ENCODE results near the gene TLR3.
"Not testable (repeated sequence)": the region's sequence is repeated elsewhere in the genome, so short reads cannot be mapped to it uniquely, and the experiment has no call there.

TLR3 gene

GRCh38 chr4:186034613-186035012, 34.3 kb upstream of the TLR3 start:
- POLR2A ChIA-PET; H3K4me1 ChIP-seq (ENCODE audit: control insufficient read depth, insufficient read depth, low read length); H3K27ac ChIP-seq (ENCODE audit: extremely low read depth, low read depth, low read length); H3K36me3 ChIP-seq (ENCODE audit: control insufficient read depth in 2 of 2, insufficient read depth in 1 of 2, low read length in 2 of 2); CTCF ChIA-PET; H3K4me3 ChIP-seq (ENCODE audit: low read depth, low read length); H3K9me3 ChIP-seq (ENCODE audit: control insufficient read depth, insufficient read depth, low read depth, low read length): not testable (repeated sequence)
- peak; percentile 82 for TF ChIP-seq SETDB1 (IDR thresholded peaks at IDR 0.05; ENCODE audit: insufficient read length, low read length)

DNA sequence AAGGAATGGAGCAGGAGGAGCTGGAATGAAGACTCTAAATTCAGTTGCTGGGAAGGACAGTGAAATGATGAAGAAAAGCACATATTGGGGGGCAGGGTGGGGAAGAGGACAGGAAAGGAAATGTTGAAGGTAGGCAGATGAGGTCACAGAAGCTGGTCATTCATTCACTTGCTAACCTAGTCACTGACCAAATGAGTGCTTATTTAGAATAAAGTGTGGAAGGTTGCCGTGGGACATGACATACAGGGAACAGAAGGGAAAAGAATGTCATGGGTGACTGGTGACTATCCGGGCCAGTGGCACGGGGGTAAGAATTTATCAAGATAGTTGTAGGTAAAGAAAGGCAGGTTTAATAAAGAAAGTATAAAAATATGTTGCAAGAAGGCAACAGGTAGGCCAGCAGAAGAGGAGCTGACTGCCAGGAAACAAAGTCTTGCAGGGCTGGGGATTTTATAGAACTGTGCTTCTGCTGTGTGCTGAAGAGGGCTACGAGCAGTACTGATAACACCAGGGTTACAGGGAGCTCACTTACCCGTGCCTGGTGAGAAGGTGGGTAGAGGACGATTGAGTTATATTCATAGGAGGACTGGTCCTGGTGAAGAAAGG, 31.9 kb upstream of the TLR3 start:
- TF ChIP-seq ZFHX2 (tag by site-specific recombination; conservative IDR thresholded peaks at IDR 0.05) (no peak), SCRT2 (tag by site-specific recombination; IDR thresholded peaks at IDR 0.05) (peak; percentile 61), SETDB1 (IDR thresholded peaks at IDR 0.05; ENCODE audit: insufficient read length, low read length) (peak; percentile 93)
- POLR2A ChIA-PET, result interaction anchor here (0.6 kb wide), 1 partner anchor 57 kb away, joined by 3 read pairs; no protein-coding TSS in a partner anchor
- H3K4me3 ChIP-seq (ENCODE audit: low read depth, low read length), result no peak overlapping the region
- H3K27ac ChIP-seq (ENCODE audit: extremely low read depth, low read depth, low read length), result no peak overlapping the region
- H3K9me3 ChIP-seq (ENCODE audit: control insufficient read depth, insufficient read depth, low read depth, low read length), result no peaks in the 10 kb centered on the region
- no peaks in the 10 kb centered on the region for H3K4me1 ChIP-seq (ENCODE audit: control insufficient read depth, insufficient read depth, low read length)
- CTCF ChIA-PET, result interaction anchor here (0.5 to 2.8 kb wide), 18 partner anchors 10 to 1158 kb away, joined by 3 to 16 read pairs (median 3); no protein-coding TSS in a partner anchor
- H3K36me3 ChIP-seq (ENCODE audit: control insufficient read depth in 2 of 2, insufficient read depth in 1 of 2, low read length in 2 of 2), result no peaks in the 10 kb centered on the region

DNA sequence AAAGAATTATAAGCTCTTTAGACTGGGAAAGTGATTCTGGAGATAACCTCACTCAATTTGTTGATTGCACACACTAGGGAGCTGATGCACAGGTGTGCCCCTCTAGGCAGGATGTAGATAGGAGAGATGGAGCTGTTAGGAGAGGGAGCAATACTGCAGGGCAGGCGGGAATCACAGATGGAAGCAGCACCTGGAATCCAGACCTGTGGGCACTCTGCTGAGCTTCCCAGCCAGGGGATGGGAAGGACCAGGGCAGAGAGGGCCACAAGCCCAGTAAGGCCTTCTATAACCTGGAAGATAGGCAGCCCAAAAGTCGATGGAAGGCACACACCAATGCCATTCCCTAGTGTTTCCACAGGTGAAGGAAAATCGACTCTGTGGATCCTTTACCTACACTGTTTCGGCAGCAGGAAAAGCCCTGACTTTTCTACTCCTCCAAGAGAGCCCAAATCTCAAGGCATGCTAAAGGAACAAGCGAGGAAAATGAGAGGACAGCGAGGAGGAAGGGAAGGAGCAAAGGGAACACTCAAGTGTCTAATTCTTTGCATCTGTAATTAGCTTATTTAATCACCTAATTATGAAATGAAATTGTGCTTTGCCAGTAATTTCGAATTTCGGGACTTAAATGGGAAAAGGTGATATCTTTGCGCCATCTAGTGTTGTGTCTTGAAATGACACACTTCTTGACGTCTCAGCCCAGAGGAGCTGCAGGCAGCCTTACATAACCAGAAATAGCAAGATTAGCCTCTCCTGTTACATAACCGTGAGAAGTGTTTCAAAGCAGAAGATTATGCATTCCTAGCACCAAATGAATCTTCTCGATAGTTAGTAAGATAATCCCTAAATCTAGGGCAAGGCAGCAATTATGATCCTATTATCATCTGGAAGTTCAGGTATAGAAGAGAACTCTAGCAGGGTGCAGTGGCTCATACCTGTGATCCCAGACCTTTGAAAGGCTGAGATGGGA, 31.0 kb upstream of the TLR3 start:
- H3K4me1 ChIP-seq (ENCODE audit: control insufficient read depth, insufficient read depth, low read length), result no peaks in the 10 kb centered on the region
- no peaks in the 10 kb centered on the region for H3K36me3 ChIP-seq (ENCODE audit: control insufficient read depth in 2 of 2, insufficient read depth in 1 of 2, low read length in 2 of 2)
- H3K9me3 ChIP-seq (ENCODE audit: control insufficient read depth, insufficient read depth, low read depth, low read length), result no peaks in the 10 kb centered on the region
- ChIA-PET CTCF (interaction anchor here (0.5 to 2.8 kb wide), 31 partner anchors 9 to 1871 kb away, joined by 3 to 16 read pairs (median 3); no protein-coding TSS in a partner anchor), POLR2A (interaction anchor here (0.6 kb wide), 1 partner anchor 58 kb away, joined by 3 read pairs; no protein-coding TSS in a partner anchor)
- no peak overlapping the region for H3K4me3 ChIP-seq (ENCODE audit: low read depth, low read length)
- TF ChIP-seq ZNF654 (tag by site-specific recombination; IDR thresholded peaks at IDR 0.05; ENCODE audit: low read depth), result peak; percentile 85
- TF ChIP-seq ZNF248 (tag by site-specific recombination; IDR thresholded peaks at IDR 0.05), result no peak
- 0 out of 2 replicates have a peak, but pooled peaks have one; percentile 34 for TF ChIP-seq CTCF (tag by site-specific recombination; IDR thresholded peaks at IDR 0.05)
- no peak overlapping the region for H3K27ac ChIP-seq (ENCODE audit: extremely low read depth, low read depth, low read length)

DNA sequence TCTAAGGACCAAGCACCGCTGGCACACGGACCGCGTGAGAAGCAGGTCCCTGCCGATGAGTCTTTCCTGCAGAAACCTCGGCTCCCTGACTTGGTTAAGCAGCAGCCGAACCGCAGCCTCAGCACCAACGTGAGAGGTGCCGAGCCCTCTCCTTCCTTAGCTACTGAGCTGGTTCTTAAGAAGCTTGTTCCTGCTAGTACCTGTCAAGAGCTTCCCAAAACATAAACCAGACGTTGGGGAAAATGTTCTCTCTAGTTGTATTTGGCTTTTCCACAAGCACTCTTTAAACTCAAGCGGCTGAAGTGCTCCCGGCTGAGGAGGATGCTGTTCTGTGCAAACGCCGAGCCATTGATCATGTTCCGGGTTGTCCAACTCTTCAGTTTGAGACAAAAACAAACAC, 29.3 kb upstream of the TLR3 start:
- Histone ChIP-seq H3K9me3 (ENCODE audit: control insufficient read depth, insufficient read depth, low read depth, low read length) (no peaks in the 10 kb centered on the region), H3K36me3 (ENCODE audit: control insufficient read depth in 2 of 2, insufficient read depth in 1 of 2, low read length in 2 of 2) (no peaks in the 10 kb centered on the region), H3K4me1 (ENCODE audit: control insufficient read depth, insufficient read depth, low read length) (no peaks in the 10 kb centered on the region), H3K4me3 (ENCODE audit: low read depth, low read length) (no peak overlapping the region), H3K27ac (ENCODE audit: extremely low read depth, low read depth, low read length) (no peak overlapping the region)
- ChIA-PET CTCF (interaction anchor here (0.6 to 2.8 kb wide), 7 partner anchors 12 to 1795 kb away, joined by 3 to 16 read pairs (median 3); no protein-coding TSS in a partner anchor), POLR2A (no interaction called here)
- TF ChIP-seq, protein P1, sequence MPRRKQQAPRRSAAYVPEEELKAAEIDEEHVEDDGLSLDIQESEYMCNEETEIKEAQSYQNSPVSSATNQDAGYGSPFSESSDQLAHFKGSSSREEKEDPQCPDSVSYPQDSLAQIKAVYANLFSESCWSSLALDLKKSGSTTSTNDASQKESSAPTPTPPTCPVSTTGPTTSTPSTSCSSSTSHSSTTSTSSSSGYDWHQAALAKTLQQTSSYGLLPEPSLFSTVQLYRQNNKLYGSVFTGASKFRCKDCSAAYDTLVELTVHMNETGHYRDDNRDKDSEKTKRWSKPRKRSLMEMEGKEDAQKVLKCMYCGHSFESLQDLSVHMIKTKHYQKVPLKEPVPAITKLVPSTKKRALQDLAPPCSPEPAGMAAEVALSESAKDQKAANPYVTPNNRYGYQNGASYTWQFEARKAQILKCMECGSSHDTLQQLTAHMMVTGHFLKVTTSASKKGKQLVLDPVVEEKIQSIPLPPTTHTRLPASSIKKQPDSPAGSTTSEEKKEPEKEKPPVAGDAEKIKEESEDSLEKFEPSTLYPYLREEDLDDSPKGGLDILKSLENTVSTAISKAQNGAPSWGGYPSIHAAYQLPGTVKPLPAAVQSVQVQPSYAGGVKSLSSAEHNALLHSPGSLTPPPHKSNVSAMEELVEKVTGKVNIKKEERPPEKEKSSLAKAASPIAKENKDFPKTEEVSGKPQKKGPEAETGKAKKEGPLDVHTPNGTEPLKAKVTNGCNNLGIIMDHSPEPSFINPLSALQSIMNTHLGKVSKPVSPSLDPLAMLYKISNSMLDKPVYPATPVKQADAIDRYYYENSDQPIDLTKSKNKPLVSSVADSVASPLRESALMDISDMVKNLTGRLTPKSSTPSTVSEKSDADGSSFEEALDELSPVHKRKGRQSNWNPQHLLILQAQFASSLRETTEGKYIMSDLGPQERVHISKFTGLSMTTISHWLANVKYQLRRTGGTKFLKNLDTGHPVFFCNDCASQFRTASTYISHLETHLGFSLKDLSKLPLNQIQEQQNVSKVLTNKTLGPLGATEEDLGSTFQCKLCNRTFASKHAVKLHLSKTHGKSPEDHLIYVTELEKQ (tag by site-specific recombination; IDR thresholded peaks at IDR 0.05; ENCODE audit: borderline replicate concordance), result no peak
- no peak for TF ChIP-seq ZBTB26 (tag by site-specific recombination; optimal IDR thresholded peaks at IDR 0.05)
- no peak for TF ChIP-seq ZNF423 (tag by site-specific recombination; IDR thresholded peaks at IDR 0.05)
- no peak for TF ChIP-seq ZNF513 (tag by site-specific recombination; IDR thresholded peaks at IDR 0.05)
- TF ChIP-seq ZNF596 (tag by site-specific recombination; IDR thresholded peaks at IDR 0.05), result no peak
- TF ChIP-seq ZNF660 (tag by site-specific recombination; IDR thresholded peaks at IDR 0.05), result no peak
- no peak for TF ChIP-seq ZNF623 (tag by site-specific recombination; IDR thresholded peaks at IDR 0.05)
- no peak for TF ChIP-seq ZNF561 (tag by site-specific recombination; IDR thresholded peaks at IDR 0.05; ENCODE audit: borderline replicate concordance)
- TF ChIP-seq, protein P2, sequence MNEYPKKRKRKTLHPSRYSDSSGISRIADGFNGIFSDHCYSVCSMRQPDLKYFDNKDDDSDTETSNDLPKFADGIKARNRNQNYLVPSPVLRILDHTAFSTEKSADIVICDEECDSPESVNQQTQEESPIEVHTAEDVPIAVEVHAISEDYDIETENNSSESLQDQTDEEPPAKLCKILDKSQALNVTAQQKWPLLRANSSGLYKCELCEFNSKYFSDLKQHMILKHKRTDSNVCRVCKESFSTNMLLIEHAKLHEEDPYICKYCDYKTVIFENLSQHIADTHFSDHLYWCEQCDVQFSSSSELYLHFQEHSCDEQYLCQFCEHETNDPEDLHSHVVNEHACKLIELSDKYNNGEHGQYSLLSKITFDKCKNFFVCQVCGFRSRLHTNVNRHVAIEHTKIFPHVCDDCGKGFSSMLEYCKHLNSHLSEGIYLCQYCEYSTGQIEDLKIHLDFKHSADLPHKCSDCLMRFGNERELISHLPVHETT (tag by site-specific recombination; IDR thresholded peaks at IDR 0.05), result no peak
